GM19025 (cell line): Measurements from ENCODE around the gene RARA.

Source experiments
- ATAC-seq: cut with Tn5 transposase; IDR thresholded peaks from one replicate; pipeline ENCODE4 v1.9.1; 2021; ENCODE audit warnings: mild to moderate bottlenecking, low read depth, moderate library complexity; ENCODE audit not compliant: unreplicated experiment

The RARA gene

DNA sequence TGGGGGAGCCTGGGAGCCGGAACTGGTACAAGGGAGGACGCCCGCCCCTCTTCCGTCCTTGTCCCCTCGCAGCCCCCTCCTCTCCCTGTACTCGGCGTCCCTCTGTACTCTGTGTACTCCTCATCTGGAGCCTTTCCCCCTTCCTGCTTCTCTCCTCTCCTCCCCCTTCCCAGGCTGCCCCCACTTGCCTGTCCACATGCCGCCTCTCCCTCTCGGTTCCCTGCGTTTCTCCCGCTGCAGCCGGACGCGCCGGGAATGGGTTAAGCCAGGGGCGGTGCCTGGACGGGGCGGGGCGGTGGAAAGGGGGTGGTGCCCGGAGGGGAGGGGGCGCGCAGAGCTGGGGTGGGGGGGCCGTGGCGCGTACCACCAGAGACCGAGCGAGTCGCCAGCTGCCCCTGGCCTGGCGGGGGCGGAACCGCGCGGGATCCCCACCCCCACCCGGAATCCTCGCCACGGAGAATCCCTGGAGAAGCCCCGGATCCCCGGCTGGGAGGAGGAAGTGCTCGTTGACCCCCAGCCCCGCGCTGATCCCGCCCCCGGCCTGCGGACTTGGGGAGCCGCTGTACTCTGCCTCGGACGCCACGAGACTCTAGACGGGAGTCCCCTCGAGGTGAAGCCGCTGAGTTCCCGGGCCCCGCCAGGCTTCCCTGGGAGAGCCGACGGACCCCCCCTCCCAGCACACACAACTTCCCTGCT is 33.0 kb downstream of the RARA start:
- ATAC-seq, result no peak

DNA sequence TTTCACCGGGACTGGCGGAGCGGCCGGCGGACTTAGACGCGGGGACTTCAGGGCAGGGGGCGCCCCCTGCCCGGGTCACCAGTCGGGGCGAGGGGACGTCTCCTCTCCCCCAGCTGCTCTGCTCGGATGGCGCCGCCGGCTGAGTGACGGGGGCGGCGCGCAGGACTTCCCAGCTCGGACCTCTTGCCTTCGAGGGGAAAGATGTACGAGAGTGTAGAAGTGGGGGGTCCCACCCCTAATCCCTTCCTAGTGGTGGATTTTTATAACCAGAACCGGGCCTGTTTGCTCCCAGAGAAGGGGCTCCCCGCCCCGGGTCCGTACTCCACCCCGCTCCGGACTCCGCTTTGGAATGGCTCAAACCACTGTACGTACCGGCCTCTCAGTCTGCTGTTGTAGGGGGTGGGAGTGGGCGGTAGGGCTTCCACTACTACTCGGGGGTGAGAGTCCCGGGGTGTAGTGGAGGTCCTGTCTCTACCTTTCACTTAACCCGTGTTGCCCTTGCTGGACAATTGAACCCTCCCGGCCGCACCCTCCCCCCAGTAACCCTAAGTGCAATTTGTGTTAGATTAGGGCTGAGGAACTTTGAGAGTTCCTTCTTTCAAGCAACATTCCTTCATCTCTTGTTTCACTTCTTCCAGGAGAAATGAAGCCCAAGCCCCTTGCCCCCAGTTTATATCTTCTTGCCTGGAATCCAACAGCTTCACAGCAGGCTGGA is 33.7 kb downstream of the RARA start:
- ATAC-seq, result no peak

DNA sequence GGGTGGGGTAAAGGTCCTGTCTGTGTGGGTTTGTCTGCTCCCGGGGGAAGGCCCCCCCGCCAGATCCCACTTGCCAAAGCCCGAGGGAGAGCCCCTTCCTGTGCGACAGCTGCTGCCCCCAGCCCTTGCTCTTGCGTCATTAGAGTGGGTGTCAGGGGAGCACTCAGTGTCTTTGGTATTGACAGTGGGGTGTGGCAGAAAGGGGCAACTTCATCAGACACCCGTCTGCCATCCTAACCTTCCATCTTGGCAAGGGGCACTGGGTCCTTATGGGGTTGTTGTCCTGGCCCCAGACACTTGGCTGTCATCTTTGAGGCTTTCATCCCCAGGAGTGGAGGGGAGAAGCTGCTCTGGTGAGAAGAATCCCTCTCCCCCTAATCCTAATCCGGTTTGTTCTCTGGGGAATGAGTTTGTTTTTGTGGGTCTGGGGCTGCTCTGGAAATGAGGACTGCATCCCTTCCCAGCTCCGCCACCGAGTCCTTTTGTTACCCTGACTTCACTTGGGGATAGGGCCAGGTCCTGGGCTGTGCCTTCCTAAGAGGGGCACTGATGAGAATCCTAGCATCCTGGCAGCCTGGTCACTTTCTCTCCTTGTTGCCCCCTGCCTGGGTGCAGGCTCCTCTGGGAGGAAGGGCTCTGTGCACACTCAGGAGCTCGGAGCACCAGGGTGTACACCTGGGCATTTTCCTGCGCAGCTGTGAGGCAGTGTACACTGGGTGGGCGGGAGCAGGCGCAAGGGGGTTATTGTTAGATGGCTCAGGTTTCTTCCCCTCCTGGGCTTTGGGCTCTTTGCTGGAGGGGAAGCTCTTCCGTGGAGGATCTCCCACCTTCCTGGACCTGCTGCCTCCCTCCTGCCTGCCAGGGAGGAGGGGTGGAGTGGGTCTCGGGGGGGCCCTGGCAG is 34.5 kb downstream of the RARA start:
- ATAC-seq, result no peak

DNA sequence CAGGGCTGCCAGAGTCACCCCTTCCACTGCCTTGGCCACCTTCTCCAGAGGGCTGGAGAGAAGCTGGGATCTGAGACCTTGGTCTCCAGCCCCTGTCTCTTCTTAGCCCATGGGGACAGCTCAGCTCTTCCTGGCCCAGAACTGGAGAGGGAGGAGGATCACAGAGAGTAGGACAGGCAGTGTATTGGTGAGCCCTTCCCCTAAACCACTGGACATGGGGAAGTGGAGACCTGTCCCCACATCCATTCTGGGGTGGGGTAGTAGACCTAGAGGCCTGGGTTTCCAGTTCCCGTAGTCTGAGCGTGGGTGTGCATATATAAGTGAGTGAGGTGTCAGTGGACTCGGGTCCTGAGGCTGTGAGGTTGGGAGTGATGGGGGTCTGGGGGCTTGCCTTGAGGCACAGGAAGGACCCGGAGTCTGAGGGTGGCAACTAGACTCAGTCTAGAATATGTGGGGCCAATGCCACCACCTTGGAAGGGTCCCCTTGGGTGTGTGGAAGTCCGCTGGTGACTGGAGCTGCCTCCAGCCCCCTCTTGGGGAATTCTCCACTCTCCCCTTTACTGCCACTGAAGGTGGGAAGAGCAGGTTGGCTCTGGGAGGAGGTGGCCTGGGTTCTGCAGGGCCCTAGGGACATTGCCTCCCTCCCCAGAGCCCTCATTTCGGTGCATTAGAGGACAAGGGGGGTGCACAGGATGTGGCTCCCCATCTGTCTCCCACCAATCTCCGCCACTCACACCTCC is 35.6 kb downstream of the RARA start:
- no peak for ATAC-seq

DNA sequence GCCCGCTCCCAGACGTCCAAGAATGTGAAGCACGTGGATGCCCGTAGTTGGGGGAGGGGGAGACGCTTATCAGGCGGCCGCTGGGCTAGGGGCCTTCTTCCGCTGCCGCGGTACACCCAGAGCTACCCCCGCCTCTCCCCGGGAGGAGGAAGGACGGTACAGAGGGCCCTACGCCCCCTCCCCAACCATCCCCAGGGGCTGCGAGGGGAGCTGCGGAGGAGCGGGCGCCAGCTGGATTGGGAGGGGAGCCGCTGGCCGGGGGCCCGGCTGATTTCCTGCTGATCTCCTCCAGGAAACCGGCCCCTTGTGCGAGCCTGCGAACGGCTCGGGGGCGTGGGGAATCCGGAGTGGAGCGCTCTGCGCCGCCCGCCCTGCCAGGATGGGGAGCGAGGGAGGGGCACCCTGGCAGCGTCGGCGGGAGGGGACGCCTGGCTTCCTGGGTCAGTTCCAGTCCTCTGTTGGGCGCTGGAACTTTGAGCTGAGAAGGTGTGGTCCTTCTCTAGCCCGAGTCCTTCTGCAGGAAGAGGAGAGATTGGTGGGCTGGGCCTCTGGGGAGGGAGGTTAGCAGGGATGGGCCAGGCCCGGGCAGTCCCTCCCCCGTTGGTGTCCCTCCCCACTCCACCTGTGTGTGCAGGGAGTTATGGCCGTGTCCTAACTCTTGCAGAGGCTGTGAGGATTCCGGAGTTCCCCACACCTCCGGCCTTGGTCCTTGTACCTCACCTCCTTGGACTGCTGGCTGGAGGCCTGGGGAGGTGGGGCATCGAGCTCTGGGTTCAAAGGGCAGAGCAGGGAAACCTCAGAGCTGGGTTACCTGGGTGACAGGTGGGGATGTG is 36.4 kb downstream of the RARA start:
- no peak for ATAC-seq

DNA sequence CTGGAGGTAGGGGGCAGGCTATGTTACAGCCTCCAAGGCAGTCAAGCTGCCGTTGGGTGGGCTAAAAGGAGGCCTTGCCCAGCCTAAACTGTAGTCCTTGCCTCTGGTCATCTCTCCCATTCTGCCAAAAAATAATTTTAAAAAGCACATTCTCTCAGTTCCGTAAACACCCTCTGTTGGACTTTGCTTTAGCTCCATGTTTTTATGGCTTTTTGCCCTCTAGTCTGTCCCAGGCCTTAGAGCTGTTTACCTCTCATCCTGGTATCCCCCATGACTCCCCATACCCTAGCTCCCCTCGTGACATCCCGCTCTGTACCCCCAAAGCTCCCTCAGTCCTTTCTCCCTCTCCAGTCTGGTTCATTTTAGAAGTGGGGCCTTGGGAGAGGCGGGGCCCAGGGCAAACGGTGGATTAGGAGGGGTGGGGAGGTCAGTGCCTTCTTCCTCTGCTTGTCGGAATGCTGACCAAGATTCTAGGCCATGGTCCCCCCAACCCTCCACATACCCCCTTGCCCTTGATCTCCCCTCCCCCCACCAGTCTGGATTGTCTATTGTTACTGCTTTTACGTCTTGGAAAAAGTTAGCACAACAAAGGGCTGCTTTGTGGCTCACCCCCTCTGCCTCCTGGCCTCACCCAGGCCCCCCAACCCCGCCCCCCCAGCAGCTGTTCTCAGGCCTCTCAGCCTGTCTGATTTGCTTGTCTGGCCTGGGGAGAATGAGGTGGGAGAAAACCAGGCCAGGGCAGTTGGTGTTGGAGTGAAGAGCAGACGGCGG is 37.2 kb downstream of the RARA start:
- ATAC-seq, result no peak

DNA sequence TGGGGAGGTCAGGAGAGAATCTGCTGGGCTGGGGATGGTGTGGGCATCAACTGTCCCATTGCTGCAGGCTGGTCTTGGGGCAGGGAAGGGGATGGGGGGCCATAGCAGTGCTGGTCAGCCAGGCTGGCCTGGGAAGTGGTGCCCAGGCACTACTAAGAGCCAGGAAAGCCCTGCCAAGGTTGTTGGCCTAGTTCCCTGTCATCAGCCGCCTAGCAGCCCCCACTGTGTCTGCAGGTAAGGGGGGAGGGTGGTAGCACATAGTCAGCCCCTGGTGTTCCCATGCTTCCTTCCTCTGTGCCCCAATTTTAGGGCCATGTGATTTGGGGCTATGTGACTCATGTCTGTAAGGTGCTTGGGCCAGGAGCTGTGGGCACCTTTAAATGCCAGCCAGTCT is 37.8 kb downstream of the RARA start:
- ATAC-seq, result no peak

DNA sequence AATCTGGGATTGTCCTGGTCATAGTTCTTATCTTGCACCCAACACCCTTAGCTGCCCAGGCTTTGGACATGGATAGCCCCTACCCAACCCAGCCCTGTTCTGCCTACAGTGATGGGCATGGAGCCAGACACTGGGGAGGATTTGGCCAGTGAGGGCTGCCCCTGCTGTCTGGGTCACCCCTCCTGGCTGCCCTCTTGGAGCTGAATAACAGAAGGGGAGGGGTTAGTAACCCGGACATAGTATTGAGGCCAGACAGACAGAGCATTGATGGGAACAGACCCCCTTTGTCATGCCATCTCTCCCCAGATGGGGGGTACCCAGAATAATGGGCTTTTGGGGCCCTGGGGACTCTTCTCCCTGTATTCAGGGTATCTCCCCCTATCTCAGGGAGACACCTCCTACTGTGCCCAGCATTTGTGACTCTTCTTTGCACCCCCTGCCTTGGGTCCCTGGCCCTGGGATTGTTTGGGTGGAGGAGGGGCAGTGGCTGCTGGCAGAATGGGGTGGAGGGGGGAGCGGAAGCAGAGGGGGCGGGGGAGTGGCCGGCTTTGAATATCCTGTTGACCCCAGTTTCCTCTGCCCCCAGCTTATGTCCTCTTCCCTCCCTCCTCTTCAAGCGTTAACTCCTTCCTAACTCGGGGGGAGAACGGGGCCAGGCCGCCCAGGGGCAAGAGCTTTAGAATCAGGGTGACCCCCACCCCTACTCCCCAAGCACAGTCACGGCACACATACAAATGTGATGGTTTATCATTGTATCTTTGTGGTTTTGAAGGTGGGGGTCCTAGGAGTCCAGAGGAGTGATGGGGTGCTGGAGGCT is 38.5 kb downstream of the RARA start:
- ATAC-seq, result no peak

DNA sequence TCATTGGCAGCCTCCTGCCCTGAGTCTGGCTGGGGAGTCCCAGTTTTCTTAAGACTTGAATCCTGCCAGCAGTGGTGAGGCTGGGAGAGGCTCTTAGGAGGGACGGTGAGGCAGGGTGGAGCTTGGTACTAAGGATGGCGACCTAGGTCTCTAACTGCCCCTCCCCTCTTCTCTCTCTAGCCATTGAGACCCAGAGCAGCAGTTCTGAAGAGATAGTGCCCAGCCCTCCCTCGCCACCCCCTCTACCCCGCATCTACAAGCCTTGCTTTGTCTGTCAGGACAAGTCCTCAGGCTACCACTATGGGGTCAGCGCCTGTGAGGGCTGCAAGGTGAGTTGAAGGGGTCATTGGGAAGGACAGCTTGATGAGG is 39.1 kb downstream of the RARA start:
- ATAC-seq, result no peak

DNA sequence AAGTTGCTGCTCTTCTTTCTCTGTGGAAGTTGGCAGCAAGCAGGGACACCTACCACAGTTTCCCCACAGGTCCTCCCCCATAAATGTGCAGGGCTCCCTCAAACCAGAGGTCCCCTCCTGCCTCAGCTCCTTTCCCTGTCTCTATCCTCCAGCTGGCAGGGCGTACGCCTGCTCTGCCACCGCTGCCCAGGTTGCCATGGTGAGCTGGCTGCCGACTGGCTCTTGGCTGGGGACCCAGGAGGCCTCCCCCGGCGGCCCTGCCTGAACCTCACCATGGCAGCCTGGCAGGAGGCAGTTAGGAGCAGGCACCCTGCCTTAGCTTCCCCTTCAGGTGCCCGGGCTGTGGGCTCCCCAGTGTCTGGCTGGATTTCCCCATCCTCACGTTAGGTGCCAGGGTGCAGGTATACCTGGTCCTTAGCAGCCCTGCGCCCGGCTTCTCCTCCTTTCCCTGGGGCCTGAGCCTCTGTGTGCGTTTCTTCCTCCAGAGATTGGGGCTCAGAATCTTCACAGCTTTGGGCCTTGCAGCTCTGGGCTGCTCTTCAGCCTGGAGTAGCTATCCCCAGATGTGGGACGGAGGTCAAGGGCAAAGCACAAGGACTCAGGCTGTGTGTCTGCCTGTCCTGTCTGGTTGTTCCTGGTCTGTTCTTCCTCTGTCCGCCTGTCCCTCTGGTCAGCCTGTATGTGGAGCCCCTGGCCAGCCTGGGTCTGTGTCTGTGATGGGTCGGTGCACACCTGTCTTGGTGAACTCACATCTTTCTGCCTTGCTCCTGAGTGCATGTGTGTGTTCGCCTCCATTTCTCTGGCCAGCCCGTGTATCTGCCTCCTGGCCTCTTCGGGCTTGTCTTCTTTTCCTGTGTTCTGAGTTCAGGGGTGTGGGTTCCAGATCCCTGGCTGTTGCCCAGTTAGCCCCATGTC is 39.8 kb downstream of the RARA start:
- ATAC-seq, result no peak

DNA sequence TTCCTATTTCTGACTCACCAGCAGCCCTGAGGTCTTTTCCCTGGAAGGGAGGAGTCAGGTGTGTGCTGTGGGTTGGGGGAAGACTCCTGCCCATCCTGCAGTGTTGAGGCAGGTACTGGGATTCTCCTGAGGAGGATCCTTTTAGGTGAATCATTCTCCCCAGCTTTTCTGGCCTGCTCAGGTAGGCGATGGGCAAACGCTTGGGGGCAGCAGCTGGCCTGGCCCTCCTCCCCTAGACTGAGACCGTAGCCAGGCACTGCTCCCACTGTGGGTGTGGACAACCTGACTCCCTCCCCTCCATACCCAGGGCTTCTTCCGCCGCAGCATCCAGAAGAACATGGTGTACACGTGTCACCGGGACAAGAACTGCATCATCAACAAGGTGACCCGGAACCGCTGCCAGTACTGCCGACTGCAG is 40.5 kb downstream of the RARA start:
- no peak for ATAC-seq

DNA sequence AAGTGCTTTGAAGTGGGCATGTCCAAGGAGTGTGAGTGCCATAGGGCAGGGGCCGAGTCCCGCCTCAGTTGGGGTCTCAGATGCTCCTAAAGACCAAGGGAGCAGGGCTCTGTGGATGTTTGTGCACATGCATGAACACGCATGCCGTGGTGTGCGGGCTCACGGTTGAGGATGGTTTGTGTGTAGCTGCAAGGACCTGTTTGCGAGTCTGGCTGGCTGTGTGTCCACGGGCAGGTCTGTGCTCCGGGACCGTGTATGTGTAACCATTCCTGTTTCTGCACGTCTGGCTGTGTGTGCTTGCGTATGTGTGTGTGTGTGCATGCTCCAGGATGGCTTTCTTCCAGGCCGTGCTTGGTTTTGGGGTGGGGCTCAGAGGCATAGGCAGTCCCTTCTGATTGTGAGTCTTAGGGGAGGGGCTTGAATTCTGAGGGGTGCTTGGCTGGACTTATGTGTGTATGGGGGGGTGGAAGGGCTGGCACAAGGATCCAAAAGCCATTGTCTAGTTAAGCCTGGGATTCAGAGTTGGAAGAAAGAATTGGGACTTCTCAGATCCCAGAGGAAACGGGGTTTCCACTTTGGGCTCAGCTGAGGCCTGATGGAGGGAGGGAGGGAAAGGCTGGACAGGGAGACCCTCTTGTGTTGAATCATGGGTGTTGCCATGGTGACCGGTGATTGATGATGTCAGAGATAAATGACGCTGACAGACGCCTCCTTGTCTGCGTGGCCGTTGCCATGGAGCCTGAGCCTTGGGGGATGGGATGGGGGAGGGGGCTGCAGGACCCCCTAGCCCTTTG is 41.1 kb downstream of the RARA start:
- no peak for ATAC-seq

DNA sequence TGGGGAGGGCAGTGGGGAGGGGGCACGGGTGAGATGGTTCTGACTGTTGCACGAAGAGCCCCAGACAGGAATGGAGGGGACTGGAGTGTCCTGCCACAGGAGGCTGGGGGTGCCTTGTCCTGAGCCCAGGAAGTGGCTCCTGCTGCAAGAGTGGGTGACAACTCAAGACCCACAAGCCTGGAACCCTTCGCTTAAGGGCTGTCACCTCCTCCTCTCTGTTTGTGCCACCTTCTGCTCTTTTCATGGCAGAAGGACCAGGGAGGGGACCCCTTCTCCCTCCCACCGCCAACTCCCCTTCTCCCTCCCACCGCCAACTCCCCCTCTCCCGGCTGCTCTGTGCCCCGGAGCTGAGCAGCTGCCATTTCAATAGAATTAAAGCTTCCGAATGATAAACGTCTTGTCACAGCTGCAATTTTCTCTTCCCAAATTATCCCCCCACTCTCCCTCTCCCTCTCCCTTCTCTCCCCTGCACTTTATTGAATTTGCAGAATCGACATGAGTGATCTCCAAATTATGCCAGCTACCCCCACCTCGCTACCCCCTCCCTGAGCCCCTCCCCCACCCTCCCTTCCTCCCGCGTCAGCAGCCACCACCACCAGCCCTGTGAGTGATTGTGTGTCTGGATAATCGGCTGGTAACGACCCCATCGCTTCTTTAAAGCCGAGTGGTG is 41.8 kb downstream of the RARA start:
- no peak for ATAC-seq

DNA sequence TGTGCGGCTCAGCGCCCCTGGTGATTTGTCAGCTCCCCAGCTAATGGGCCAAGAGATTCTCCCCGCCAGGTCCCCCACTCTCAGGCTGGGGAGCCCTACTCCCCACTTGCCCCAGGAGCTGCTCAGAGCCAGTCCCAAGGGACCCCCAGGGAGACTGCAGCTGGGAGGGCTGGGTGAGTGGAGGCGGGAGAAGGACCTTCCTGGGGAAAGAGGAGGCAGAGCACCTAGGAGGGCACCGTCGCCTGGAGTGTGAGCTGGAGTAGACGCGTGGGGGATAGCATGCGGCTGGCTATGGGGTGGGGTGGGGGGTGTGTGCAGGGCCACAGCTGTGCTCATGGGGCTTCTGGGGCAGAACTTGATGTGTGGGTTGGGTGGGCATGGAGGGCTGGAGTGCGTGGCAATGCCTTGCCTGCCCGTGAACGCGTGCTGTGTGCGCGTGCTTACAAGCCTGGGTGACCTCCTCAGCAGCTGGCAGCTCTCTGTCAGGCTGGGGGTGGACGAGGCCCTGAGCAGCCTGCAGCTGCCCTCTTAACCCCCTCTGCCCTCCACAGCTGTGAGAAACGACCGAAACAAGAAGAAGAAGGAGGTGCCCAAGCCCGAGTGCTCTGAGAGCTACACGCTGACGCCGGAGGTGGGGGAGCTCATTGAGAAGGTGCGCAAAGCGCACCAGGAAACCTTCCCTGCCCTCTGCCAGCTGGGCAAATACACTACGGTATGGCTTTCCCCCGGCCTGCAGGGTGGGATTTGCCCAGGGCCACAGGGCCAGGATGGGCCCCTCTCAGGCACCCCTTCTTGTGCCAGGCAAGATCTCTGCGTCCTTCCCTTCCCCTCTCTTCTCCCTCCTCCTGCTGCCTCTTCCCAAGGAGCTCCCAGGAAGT is 42.6 kb downstream of the RARA start:
- ATAC-seq, result no peak

DNA sequence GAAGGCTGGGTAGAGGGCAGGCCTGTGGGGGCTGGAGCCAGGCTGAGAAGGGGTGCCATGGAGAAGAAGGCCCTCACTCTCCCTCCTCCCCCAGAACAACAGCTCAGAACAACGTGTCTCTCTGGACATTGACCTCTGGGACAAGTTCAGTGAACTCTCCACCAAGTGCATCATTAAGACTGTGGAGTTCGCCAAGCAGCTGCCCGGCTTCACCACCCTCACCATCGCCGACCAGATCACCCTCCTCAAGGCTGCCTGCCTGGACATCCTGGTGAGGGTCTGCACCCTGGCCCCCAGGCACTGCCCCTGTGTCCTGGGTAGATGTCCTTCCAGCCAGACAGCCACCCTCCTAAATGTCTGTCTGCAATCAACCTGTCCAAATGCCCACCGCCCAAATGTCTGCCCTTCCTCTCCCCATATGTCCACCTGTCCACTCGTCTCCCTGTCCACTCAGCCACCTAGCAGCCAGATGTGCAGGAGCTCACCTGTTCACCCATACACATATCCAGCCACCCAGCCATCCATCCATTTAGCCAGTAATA is 43.3 kb downstream of the RARA start:
- ATAC-seq, result no peak
